Measurements from ENCODE around the gene MIDN. TPM values are rescaled to one million over a fixed set of nuclear protein-coding genes. Genes with fewer than 3 reads are reported as not detected.

MIDN gene
- total and polyA plus RNA-seq, 10 of the 15 experiments (the other 5 are each of a cell fraction or from before 2014, with no cell fraction given): 0.38 to 51.5 (median 7.2) TPM

GRCh38 chr19:1235625-1236538, 12.5 kb upstream of the MIDN start:
- DNase-seq (ENCODE audit: low read depth, low spot score): no peak
- in situ Hi-C loops (cut with MboI) (no loop called here), intact Hi-C loops (cut with micrococcal nuclease; ENCODE audit: unreplicated experiment) (no loop called here)
- CTCF ChIA-PET: no interaction called here
- 61% methylated on average over 37 of the region's 39 CpGs for WGBS (ENCODE audit: insufficient coverage, insufficient replicate concordance, low lambda C conversion rate, missing lambda C conversion rate)
- Histone ChIP-seq H3K4me2 (ENCODE audit: control insufficient read depth, insufficient read depth) (no peak overlapping the region), H3K36me3 (ENCODE audit: control insufficient read depth in 2 of 2, insufficient read depth in 2 of 2, low read length in 1 of 2) (no peaks in the 10 kb centered on the region), H3K79me2 (ENCODE audit: control insufficient read depth, insufficient read depth, low read length) (no peaks in the 10 kb centered on the region), H3K27ac (ENCODE audit: control insufficient read depth, insufficient read depth) (no peak overlapping the region), H2AFZ (ENCODE audit: control insufficient read depth, low read depth, low read length) (no peak overlapping the region), H3K4me1 (ENCODE audit: control insufficient read depth, insufficient read depth, low read length) (peaks cover 3% of the 10 kb centered on the region; the same call in 1 of the 2 replicates), H4K20me1 (ENCODE audit: control insufficient read depth, insufficient read depth) (no peaks in the 10 kb centered on the region), H3K4me3 (no peak overlapping the region), H3K27me3 (replicated peaks in 1 of 2; ENCODE audit: control insufficient read depth in 2 of 2, insufficient read depth in 2 of 2, low read length in 1 of 2) (peaks cover 0 to 10% of the 10 kb centered on the region in 2 experiments; a peak in 3 of 4 replicates), H3K9me3 (replicated peaks; ENCODE audit: control insufficient read depth, insufficient read depth, low read length) (no peaks in the 10 kb centered on the region; the same call in 2 of the 3 replicates), H3K9ac (ENCODE audit: control insufficient read depth, insufficient read depth, low read length) (no peak overlapping the region)
- RAD21 ChIA-PET (ENCODE audit: unreplicated experiment): no interaction called here
- no TSS peak for BruUV-seq (replicated peaks)
- FAIRE-seq: no peak
- ATAC-seq: no peak
- POLR2A ChIA-PET: no interaction called here
- SMC1A ChIA-PET (ENCODE audit: uncharacterized antibody, unreplicated experiment): no interaction called here
- TF ChIP-seq CBFB (IDR thresholded peaks at IDR 0.05; ENCODE audit: low read depth) (no peak), SMAD5 (IDR thresholded peaks at IDR 0.05; ENCODE audit: low read depth) (no peak), ZNF24 (IDR thresholded peaks at IDR 0.05) (no peak), BCL11A (IDR thresholded peaks at IDR 0.05; ENCODE audit: low read depth, low read length) (no peak), REST (IDR thresholded peaks at IDR 0.05; ENCODE audit: low read depth, low read length) (no peak), PAX8 (IDR thresholded peaks at IDR 0.05) (no peak), SRF (IDR thresholded peaks at IDR 0.05; ENCODE audit: low read depth in 2 of 2, low read length in 2 of 2) (no peak), RELB (IDR thresholded peaks at IDR 0.05; ENCODE audit: low read depth) (no peak), POLR2AphosphoS5 (IDR thresholded peaks at IDR 0.05; ENCODE audit: low read length) (no peak), MTA2 (IDR thresholded peaks at IDR 0.05; ENCODE audit: low read depth) (no peak), MYB (IDR thresholded peaks at IDR 0.05; ENCODE audit: borderline replicate concordance, low read depth, low read length) (no peak), SIX5 (IDR thresholded peaks at IDR 0.05; ENCODE audit: low read depth, low read length, severe bottlenecking) (no peak), EED (IDR thresholded peaks at IDR 0.05; ENCODE audit: low read depth) (no peak), CREB1 (IDR thresholded peaks at IDR 0.05; ENCODE audit: low read depth) (no peak)

Measured in GM12878 (cell line).